Measurements from ENCODE around the gene DPM3.

GRCh38 chr1:155183775-155184221, 43.5 kb upstream of the DPM3 start:
- TF ChIP-seq CTCF (IDR thresholded peaks at IDR 0.05) (no peak), POLR2A (IDR thresholded peaks at IDR 0.05) (no peak)
